Fibroblast of villous mesenchyme (primary cell): ENCODE data around the gene LRP4. TPM values are rescaled to one million over a fixed set of nuclear protein-coding genes. Genes with fewer than 3 reads are reported as not detected.

Experiments
- DNase-seq: peaks from one replicate; pipeline ENCODE4 v3.0.0-alpha.2; 2010; ENCODE audit warnings: low read depth
- H3K4me3 ChIP-seq: 2 replicates; pipeline ENCODE4 v1.5.1; 2011; ENCODE audit warnings: low read depth, mild to moderate bottlenecking, low read length
- CTCF ChIP-seq: IDR thresholded peaks from 2 replicates; pipeline ENCODE4 v1.5.1; 2012; ENCODE audit warnings: low read depth, mild to moderate bottlenecking, low read length; ENCODE audit not compliant: insufficient read depth
- total RNA-seq: library from RNA; depleted of rRNA; stranded (reverse); fragments of >200 nt; gene quantifications from 2 replicates; pipeline ENCODE4 v1.2.3, GENCODE V29; 2012

Gene LRP4
- total RNA-seq, 1 donor = 3.5 TPM

GRCh38 chr11:46832511-46833214 lies 85.7 kb downstream of the LRP4 start:
- DNase-seq = no peak
- H3K4me3 ChIP-seq = no peak overlapping the region
- no peak for TF ChIP-seq CTCF

- no peak for TF ChIP-seq CTCF
- H3K4me3 ChIP-seq = no peak overlapping the region
- peak; percentile 20 for DNase-seq
Measured at GRCh38 chr11:46827995-46828394, 90.4 kb downstream of the LRP4 start.

- peak; percentile 77 for DNase-seq
- no peak for TF ChIP-seq CTCF
- peak overlapping the region; percentile 67 for H3K4me3 ChIP-seq
Measured at GRCh38 chr11:46826310-46827044, 91.9 kb downstream of the LRP4 start.

GRCh38 chr11:46808799-46809431 lies 109.4 kb downstream of the LRP4 start:
- peak; percentile 35 for DNase-seq
- no peak for TF ChIP-seq CTCF
- H3K4me3 ChIP-seq = no peak overlapping the region

Other genes with a start within 250 kb of the LRP4 start
- 62.2 and 82.1 TPM in 2 replicates for gene ARHGAP1, start 217.9 kb downstream of the LRP4 start, total RNA-seq
- 12.1 and 17.4 TPM in 2 replicates for gene ZNF408, start 217.5 kb downstream of the LRP4 start, total RNA-seq
- not detected in 2 replicates for gene F2, start 199.3 kb downstream of the LRP4 start, total RNA-seq
- 70.5 and 99.3 TPM in 2 replicates for gene CKAP5, start 72.3 kb downstream of the LRP4 start, total RNA-seq
- 30.2 and 33.5 TPM in 2 replicates for gene CSTPP1, start 18.2 kb upstream of the LRP4 start, total RNA-seq